GM12891 (cell line): ENCODE data around the gene TCTN2.

ENCODE experiments used
- POLR2A ChIP-seq: IDR thresholded peaks from 2 replicates; pipeline ENCODE4 v1.6.1; 2011; ENCODE audit warnings: low read depth, low read length, control low read depth
- SPI1 ChIP-seq: IDR thresholded peaks from 2 replicates; pipeline ENCODE4 v1.6.1; 2011; ENCODE audit warnings: low read depth, low read length, control low read depth

- TF ChIP-seq SPI1 (no peak), POLR2A (no peak)
These were observed 56.0 kb downstream of the TCTN2 start for GRCh38 chr12:123726962-123727361.
